ENCODE measurements around the gene WDR33.

Gene WDR33

DNA sequence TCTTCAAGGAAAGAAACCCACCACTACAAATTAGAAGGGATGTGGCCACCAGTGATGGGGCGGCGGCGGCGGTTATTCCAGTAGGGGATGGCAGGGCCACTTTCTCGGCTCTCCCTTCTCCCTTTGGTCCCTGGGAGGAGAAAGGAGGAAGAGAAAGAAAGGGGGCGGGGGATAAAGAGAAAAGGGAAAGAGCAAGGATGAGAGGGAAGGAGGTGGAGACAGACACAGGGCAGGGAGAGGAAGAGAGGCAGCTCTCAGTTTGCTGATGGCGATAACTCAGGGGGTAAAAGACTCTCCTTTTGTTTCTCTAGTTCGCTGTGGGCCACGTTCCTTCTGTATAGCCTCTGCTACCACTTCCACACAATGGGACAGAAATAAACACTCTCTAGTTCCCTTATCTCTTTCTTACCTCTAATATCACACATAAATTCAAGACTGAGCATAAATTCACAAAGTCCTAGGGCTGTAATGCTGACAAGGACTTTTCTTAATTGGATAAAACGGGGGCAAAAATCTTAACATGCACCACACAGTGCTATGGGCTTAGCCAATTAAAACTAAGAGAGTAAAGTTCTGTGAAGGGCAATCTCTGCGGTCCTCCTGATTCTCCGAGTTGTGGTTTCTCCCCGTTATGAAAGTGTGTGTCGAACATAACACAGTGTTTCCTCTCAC lies 95.1 kb downstream of the WDR33 start:
- no peak for DNase-seq

DNA sequence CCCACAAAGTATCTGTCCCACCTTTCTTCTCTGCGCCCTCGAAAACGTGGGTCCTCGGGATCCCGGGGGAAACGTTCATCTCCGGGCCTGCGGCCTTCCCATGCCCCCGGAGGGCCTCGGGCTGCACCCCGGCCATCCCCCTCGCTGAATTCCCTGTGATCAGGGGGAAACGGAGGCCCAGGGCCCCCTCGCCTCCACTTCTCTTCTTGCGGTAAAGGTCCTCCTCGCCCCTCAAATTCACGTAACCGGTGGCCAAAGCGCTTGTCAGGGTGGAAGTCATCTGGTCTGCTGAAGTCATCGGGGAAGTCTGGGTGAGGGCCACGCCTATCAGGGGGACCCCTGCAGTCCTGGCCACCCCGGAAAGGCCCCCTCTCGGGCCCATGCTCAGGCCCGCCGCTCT lies 97.4 kb downstream of the WDR33 start:
- DNase-seq = no peak

DNA sequence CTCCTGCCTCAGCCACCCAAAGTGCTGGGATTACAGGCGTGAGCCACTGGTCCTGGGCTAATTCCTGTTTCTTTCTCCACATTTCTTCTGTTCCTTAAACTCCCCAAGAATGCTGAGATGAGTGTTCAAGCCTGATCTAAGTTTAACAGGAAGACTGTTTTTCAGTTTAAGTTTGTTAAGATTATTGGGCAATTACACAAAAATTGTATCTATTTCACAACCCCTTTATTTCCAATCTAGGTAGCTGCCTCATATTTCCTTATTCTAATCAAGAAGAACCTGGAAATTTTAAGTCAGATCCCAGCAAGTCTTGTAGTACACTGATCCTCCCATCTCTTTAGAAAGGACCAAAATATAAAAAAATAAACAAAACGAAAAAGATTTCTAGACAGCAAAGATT lies 98.0 kb downstream of the WDR33 start:
- no peak for DNase-seq

DNA sequence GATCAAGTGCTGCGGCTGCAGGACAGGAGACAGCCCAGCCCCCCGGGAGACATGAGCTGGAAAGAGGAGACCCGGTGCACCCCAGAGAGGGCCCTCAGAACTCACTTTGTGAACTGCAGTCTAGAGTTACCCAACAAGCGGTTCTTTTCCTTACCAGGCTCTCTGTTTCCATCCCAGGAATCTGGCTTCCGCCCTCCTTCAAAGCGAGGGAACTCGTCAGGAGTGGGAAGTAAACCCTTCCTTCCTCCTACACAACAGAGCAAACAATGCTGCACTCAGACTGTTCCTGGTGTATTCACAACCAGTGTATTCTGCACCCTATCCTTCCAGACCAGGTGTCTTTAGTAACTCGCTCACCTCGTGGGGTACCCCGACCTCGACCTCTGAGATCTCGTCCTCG lies 101.6 kb downstream of the WDR33 start:
- DNase-seq = no peak

DNA sequence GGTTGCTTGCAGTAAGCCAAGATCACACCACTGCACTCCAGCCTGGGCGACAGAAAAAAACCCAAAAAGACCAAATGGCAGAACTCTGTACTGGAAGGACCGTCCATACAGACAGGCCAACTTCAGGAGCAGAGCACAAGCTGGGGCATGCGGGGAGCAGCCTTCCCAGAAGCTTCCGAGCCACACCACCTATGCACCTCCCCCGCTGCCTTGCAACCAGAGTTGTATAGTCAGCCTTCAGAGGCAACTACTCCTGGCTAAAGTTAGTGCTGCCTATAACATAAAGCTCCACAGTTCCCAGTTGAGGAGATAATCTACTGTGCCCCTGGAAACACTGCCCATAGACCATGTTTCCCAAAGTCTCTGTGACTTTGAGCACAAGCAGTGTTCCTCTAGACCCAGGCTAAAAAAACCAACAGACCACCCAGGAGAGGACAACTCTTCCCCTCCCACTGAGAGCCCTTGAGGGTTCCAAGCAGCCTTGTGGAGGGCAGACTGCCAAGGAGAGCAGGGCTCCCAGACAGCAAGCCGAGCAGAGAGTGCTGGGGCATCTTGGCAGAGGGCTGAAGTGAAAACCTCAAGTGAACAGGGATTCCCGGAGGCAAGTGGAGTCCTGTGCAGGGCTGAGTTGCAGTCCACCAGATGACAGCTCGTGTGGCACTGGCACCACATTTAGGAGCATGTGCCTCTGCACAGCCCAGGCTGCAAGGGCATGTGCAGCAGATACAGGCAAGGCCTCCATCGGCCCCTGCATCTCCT lies 102.9 kb downstream of the WDR33 start:
- no peak for DNase-seq

DNA sequence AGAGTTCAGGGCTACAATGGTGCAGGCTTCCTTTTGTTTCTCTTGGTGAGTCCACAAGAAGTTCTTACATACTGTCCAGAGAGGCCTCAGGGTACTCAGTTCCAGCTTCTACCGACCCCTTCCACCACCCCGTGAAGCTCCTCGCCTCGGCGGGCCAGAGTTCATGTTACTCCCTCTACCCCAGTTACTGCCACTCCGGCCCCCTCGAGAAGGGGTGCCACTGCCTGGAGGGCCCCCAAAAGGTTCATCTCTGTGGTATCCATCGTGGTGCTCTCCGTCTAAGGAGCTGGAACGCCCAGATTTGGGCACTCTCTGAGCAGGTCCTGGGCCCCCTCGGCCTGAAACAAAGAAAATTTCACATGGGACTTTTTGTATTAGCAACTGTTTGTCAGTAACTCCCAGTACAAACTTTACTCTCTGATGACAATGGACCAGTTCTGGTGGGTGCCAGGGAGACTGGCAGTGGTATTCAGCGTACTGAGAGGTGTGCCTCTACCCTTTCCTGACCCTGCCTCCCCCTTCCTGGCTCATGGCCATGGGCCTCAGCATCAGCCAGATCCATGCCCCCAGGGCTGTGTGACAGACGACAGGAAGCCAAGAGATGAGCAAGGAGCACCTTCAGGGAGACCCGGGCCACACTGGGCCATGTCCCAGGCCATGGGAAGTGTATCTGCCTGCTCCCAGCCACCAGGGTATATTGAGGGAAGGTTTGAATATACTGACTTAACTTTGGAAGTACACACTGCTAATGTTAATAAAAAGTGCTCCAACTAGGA lies 104.6 kb downstream of the WDR33 start:
- DNase-seq = no peak

DNA sequence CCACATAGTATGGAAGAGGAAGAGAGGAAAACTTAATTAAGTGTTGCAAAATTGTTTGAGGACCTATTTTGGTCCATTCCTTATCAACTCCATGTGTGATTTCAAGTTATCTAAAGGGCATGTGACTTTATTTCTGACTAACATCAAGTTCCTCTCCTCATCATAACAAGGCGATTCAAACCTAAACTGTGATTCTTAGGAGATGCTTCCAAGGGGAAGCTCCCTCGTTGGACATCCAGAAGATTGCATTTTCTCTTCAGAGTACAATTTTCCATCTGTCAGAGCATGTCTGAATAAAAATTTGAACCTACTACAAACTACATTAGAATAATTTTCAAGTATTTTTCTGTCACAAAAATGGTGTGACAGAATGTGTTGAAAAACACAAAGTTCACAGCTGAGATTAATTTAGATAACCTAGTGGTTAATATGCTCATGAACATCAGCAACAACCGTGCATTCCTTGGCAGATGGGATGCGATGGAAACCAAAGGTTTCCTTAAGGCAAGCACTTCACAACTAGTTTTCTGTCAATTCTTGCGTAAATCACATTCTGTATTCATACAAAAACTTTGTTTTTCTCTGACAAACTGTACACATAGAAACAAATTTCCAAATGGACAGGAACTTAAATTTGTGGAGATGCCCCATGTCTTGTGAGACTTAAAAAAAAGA lies 105.4 kb downstream of the WDR33 start:
- DNase-seq = no peak

DNA sequence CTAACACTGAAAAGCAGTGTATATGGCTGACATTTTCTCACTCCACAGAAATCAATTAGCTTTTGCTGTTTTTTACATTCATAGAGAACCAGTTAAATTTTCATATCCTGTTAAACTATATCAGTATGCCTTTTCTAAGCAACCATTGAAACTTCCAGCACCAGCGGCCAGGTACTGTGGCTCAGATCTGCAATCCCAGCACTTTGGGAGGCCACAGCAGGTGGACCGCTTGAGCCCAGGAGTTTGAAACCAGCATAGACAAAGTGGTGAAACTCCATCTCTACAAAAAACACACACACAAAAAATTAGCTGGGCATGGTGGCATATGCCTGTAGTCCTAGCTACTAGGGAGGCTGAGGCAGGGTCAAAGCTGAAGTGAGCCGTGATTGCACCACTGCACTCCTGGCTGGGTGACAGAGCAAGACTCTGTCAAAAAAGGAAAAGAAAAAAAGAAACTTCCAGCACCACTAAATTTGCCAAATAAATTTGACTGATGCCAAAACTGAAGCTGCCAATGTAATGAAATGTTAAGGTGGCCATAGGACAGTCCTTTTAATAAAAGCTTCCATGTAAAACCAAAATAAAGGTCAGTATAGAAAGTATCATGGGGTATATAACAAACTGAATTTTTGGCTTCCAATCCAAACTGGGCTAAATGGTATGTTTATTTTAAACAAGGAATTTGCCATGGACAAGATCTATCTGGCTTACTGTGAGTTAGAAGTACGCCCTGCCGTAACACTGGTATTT lies 106.2 kb downstream of the WDR33 start:
- no peak for DNase-seq

DNA sequence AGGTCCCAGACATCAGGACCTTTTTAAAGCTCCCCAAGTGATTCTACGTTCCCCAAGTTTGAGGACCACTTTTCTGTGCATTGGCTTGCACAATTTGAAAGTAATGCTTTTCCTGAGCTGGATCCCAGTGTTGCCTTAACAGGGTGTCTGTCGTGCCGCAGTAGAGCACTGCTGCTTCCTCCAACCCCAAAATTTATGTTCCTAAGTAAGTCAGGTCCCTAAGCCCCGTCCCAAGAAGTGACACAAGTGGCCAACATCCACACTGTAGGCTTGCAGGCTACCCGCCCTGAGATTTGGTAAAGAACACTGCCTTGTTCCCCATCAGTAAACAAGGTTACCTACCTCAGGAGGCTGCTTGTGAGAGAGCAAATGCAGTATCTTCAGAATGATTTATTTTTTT lies 107.7 kb downstream of the WDR33 start:
- no peak for DNase-seq

DNA sequence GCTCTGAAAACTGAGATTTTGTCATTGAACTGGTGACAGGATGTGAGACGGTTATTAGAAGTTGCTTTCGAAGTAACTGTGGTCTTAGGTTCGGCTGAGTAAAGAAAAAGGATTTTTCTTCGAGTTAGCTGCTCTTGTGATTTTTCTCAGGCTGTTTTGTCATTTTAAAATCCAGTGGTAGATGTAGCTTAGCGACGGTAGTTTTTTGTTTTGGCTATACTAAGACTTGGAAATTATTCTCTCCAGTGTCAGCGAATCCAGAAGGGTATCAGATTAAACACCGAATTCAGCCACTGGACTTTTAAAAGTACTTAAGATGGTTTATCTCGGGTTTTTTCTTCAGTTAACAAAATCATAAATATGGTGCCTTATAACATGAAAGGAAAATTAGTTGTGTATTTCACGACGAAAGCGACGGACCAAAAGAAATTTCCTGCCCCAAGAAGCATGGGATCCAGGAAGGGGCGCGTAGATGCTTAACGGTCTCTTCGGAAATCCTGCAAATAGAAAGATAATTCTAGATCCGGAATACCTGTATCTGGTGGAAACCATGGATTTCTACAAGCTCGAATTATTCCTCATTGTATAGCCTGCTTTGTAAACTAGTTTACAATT lies 108.5 kb downstream of the WDR33 start:
- no peak for DNase-seq

DNA sequence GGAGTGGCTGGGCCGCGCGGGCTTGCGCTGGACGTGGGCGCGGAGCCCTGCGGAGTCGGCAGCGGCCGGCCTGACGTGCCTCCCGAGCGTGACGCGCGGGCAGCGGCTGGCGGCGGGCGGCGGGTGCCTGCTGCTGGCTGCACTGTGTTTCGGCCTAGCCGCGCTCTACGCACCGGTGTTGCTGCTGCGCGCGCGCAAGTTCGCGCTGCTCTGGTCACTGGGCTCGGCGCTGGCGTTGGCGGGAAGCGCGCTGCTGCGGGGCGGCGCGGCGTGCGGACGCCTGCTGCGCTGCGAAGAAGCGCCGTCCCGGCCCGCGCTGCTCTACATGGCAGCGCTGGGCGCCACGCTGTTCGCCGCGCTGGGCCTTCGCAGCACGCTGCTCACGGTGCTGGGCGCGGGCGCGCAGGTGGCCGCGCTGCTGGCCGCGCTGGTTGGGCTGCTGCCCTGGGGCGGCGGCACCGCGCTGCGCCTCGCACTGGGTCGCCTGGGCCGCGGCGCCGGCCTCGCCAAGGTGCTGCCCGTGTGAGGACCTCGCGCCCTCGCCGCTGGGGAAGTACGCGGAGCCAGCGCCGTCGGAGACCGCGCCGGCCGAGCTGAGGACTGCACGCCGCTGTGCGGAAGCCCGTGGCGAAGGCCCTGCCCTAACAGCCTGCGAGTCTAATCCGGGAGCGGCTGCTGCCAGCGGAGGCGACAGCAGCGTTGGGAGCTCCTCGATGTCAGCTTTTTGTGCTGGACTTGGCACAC lies 109.1 kb downstream of the WDR33 start:
- peak; percentile 82 for DNase-seq

DNA sequence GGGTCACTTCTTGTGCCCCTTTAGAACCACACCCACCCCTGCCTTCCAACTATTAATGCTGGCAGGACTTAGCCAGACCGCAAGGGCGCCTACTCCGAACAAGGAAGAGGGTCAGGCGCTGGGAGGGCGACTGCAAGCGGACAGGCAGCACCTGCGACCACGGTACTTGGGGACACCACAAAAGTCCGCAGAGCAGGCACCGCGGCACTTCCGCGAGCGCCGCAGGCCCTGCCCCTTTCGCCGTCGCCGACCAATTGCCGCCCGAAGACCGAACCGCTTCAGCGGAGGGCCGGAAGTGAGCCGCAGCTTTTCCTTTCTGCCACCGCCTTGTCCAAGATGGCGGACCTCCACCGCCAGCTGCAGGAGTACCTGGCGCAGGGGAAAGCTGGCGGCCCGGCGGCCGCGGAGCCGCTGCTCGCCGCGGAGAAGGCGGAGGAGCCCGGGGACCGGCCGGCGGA lies 109.7 kb downstream of the WDR33 start, which contains the start of gene SFT2D3:
SFT2D3 (plus strand) TSS at position 305 of the 458 bp plus-strand sequence; CDS start at position 337, 32 bp downstream.
- DNase-seq = peak; percentile 89

DNA sequence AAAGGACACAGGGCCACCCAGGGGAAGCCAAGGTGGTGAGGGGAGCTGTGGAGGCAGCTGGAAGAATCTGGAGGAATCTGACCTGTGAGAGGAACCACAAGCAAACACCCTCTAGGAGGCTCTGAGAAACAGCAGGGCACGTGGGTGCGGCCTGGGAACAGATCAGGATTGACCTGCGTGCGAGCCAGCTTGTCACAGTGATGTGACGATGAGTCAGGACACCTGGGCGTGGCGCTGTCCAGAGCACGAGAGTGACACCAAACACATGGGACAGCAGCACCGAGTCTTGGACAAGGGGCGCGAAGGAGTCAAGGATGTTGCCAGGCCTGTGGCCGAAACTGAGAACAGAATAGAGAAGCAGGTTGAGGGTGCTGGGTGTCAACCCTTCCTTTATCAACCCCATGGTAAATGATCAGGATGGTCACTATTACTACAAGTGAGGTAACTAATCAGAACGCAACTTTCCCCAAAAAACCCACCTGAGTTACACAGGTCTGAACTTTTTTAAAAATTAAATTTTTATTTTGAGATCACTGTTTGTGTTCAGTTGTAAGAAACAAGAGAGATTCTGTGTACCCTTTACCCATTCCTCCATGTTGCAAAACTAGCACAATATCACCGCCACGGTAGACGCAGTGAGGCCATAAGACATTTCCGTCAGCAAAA lies 110.3 kb downstream of the WDR33 start:
- DNase-seq = no peak

DNA sequence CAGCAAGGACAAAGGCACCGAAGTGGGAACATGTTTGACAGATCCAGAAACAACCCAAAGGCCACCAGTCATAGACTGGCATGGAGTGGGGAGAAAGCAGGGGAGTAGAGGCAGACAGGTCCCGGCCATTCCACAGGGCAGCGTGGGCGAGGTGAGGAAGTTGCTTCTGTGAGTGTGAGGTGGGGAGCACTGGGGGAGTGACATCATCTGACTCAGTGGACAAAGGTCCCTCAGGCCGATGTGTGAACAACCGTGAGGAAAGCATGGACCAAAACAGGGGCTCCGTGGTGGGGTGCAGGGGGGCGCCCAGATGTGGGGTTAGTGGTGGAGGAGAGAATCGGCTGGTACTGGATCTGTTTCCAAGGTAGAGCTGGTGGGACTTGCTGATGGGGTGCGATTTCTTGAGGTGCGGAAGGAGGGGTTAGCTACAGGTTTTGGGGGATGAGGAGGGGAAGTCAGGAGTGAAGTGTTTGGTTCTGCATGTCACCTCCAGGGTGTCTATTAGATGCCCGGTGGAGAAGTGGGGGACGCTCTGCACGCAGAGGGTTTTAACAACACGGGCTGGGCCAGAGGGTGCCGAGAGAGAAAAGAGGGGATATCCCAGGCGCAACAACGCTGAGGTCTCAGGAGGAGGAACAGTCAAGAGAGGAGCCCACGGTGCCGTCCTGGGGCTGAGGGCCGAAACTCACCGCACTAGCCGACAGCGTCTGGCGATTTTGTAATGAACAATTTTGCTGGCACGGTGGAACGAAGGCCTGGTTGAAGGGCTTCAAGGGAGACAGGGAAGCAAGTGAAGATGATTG lies 112.2 kb downstream of the WDR33 start:
- no peak for DNase-seq

DNA sequence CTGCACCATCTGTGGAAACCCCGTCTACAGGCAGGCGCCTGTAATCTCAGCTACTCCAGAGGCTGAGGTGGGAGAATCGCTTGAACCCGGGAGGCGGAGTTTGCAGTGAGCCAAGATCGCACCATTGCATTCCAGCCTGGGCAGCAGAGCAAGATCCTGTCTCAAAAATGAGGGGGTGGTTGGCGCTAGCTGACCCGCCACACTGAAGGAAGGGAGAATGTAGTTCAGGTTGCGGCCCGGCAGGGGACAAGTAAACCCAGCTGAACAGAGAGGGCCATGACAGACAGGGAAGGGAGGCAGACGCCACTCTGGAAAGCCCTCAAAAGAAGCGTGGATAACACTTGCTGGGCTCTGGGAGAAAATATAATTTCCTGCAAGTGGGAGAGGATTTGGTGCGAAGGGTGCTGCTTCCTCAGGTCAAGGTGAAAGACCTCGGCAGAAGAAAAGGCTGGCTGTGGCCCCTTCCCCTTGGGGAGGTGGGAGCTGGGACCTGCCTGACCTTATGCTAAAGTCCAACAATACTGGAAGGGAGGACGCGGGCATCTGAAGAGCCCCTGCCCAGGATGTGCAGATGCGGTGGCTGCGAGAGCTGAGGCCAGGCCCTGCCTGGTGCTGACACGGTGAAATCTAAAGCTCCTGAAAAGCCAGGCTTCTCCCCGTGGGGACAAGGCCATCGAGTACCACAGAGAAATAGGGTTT lies 113.3 kb downstream of the WDR33 start:
- no peak for DNase-seq

DNA sequence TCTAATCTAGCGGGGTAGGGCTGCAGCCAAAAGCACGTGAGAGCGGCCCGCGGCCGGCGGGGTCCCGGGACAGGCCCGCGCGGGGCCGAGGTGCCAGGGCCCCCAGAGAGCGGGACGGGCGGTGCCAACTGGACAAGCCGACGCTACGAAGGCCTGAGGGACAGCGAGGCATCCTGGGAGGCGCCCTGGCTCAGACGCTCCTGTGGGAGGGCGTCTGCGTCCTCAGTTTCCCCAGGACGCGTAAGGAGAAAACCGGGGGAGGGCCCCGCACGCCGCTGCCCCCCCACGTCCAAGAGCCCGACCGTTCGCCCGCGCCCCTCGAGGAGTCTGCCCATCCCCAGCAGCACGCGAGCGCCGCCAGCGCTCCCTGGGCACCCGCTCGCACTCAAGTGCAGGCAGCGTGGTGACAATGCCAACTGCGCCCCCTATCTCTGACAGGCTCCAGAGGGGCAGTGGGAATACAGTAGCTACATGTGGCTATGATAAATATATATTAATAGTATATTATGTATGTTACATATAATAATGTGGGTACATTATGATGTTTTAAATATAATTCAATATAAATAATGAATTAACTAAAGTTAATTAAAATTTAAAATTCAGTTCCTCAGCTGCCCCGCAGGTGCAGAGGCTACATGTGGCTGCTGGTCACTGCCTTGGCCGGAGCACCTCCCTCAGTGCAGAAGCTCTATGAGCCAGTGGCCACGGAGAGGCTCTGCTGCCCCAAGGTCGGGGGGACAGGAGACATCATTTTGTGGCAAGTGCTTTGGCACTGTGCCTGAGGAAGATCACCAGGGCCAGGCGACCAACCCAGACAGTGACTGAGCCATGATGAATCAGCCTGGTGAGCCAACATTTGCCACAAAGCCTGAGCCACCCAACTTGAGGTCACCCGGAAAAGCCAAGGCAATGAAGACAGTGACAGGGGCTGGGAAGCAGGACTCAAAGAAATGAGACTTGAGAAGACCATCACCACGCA lies 115.2 kb downstream of the WDR33 start:
- peak; percentile 47 for DNase-seq

DNA sequence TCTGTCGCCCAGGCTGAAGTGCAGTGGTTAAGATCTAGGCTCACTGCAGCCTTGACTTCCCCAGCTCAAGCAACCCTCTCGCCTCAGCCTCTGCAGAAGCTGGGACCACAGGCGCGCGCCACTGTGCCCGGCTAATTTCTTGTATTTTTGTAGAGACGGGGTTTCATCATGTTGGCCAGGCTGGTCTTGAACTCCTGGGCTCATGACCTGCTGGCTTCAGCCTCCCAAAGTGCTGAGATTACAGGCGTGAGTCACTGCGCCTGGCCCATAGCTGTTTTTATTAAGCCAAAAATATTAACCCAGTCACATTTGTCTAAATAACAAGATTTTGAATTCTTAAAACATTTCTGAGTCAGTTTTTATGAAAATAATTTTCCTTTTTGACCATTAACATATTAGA lies 116.0 kb downstream of the WDR33 start:
- no peak for DNase-seq

DNA sequence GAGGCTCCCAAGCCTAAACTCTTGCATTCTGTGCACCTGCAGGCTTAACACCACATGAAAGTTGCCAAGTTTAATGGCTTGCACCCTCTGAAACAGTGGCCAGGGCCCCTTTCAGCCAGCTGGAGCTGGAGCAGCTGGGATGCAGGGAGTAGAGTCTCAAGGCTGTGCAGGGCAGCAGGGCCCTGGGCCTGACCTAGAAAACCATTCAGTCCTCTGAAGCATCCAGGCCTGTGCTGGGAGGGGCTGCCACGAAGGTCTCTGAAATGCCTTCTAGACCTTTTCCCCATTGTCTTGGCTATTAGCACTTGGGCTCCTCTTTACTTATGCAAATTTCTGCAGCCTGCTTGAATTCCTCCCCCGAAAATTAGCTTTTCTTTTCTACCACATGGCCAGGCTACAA lies 120.3 kb downstream of the WDR33 start:
- no peak for DNase-seq
